Measurements from ENCODE around the gene ADM5. TPM values are rescaled to one million over a fixed set of nuclear protein-coding genes. Genes with fewer than 3 reads are reported as not detected.

Gene ADM5
- total RNA-seq, 4 donors from 2014 or later, result 0.38 to 2.7 (median 0.45) TPM; not detected in 1

- H3K27me3 ChIP-seq, result no peaks in the 10 kb centered on the region
- no peak for TF ChIP-seq CTCF (IDR thresholded peaks at IDR 0.05)
- no peak for TF ChIP-seq POLR2A (IDR thresholded peaks at IDR 0.05)
- H3K4me1 ChIP-seq, result no peaks in the 10 kb centered on the region
- no peak overlapping the region for H3K27ac ChIP-seq
- no peaks in the 10 kb centered on the region for H3K36me3 ChIP-seq
- no peak overlapping the region for H3K4me3 ChIP-seq (replicated peaks in 1 of 3)
- intact Hi-C loops (cut with DNase I), result no loop called here
- peak in 1 of 2 donors; percentile 8 for DNase-seq
- no peaks in the 10 kb centered on the region for H3K9me3 ChIP-seq
- 62 to 69% methylated on average over 23 of the region's 23 CpGs for whole genome bisulfite sequencing, 2 donors
Observed at GRCh38 chr19:49727217-49728030, 38.0 kb downstream of the ADM5 start.

- Histone ChIP-seq H3K36me3 (no peaks in the 10 kb centered on the region), H3K27me3 (no peaks in the 10 kb centered on the region), H3K9me3 (no peaks in the 10 kb centered on the region), H3K4me1 (no peaks in the 10 kb centered on the region), H3K4me3 (replicated peaks in 1 of 3) (no peak overlapping the region), H3K27ac (no peak overlapping the region)
- intact Hi-C loops (cut with DNase I), result no loop called here
- TF ChIP-seq CTCF (IDR thresholded peaks at IDR 0.05), result no peak
- no peak for TF ChIP-seq POLR2A (IDR thresholded peaks at IDR 0.05)
- no peak for DNase-seq
- 87 to 93% methylated on average over 5 of the region's 5 CpGs for WGBS, 2 donors
Observed at GRCh38 chr19:49730166-49730565, 40.8 kb downstream of the ADM5 start.

GRCh38 chr19:49738268-49738667 is 48.9 kb downstream of the ADM5 start:
- WGBS, 2 donors, result 77 to 85% methylated on average over 4 of the region's 4 CpGs
- no peak for TF ChIP-seq POLR2A (IDR thresholded peaks at IDR 0.05)
- TF ChIP-seq CTCF (IDR thresholded peaks at IDR 0.05), result no peak
- no peak overlapping the region for H3K27ac ChIP-seq
- intact Hi-C loops (cut with DNase I), result no loop called here
- no peaks in the 10 kb centered on the region for H3K36me3 ChIP-seq
- H3K4me1 ChIP-seq, result no peaks in the 10 kb centered on the region
- DNase-seq, result no peak
- H3K4me3 ChIP-seq (replicated peaks in 1 of 3), result no peak overlapping the region
- no peaks in the 10 kb centered on the region for H3K27me3 ChIP-seq
- no peaks in the 10 kb centered on the region for H3K9me3 ChIP-seq

GRCh38 chr19:49739098-49739497 is 49.7 kb downstream of the ADM5 start:
- no peak overlapping the region for H3K4me3 ChIP-seq (replicated peaks in 1 of 3)
- TF ChIP-seq POLR2A (IDR thresholded peaks at IDR 0.05) (no peak), CTCF (IDR thresholded peaks at IDR 0.05) (no peak)
- no peaks in the 10 kb centered on the region for H3K27me3 ChIP-seq
- no peak for DNase-seq
- no peaks in the 10 kb centered on the region for H3K9me3 ChIP-seq
- no peaks in the 10 kb centered on the region for H3K36me3 ChIP-seq
- no peak overlapping the region for H3K27ac ChIP-seq
- intact Hi-C loops (cut with DNase I), result no loop called here
- 82 to 89% methylated on average over 1 of the region's 1 CpG for WGBS, 2 donors
- H3K4me1 ChIP-seq, result no peaks in the 10 kb centered on the region

- Histone ChIP-seq H3K27me3 (no peaks in the 10 kb centered on the region), H3K9me3 (no peaks in the 10 kb centered on the region), H3K4me3 (replicated peaks in 1 of 3) (no peak overlapping the region), H3K27ac (no peak overlapping the region), H3K36me3 (no peaks in the 10 kb centered on the region), H3K4me1 (no peaks in the 10 kb centered on the region)
- intact Hi-C loops (cut with DNase I), result no loop called here
- DNase-seq, result no peak
- WGBS, 2 donors, result 74 to 92% methylated on average over 4 to 5 of the region's 10 CpGs
- no peak for TF ChIP-seq CTCF (IDR thresholded peaks at IDR 0.05)
- no peak for TF ChIP-seq POLR2A (IDR thresholded peaks at IDR 0.05)
Observed at GRCh38 chr19:49739933-49740332, 50.5 kb downstream of the ADM5 start.

Data from thyroid gland (tissue), 4 donors.